Upper lobe of right lung (tissue), 1 donor: ENCODE results near the gene PLXNB2. TPM values are rescaled to one million over a fixed set of nuclear protein-coding genes. Genes with fewer than 3 reads are reported as not detected.
A peak's percentile ranks its signal among the peaks of the same experiment; 100 is the strongest.

Source experiments
- ATAC-seq: fragments of 200-7000 bp; cut with Tn5 transposase; one replicate; pipeline ENCODE4 v1.9.1; 2020; ENCODE audit warnings: mild to moderate bottlenecking, moderate library complexity
- DNase-seq: peaks from one replicate; pipeline ENCODE4 v3.0.0-alpha.2; 2020
- H3K27ac ChIP-seq: fragments of 200-600 bp; one replicate; pipeline ENCODE4 v1.8.0; 2022
- H3K27me3 ChIP-seq: fragments of 200-600 bp; one replicate; pipeline ENCODE4 v1.8.0; 2022; ENCODE audit warnings: mild to moderate bottlenecking
- H3K36me3 ChIP-seq: fragments of 200-600 bp; one replicate; pipeline ENCODE4 v1.8.0; 2022
- H3K4me1 ChIP-seq: fragments of 200-600 bp; one replicate; pipeline ENCODE4 v1.8.0; 2022
- H3K4me3 ChIP-seq: fragments of 200-600 bp; one replicate; pipeline ENCODE4 v1.8.0; 2022; ENCODE audit warnings: mild to moderate bottlenecking
- H3K9me3 ChIP-seq: fragments of 200-600 bp; one replicate; pipeline ENCODE4 v1.8.0; 2022
- CTCF ChIP-seq: fragments of 200-600 bp; IDR thresholded peaks from one replicate; pipeline ENCODE4 v1.8.0; 2022; ENCODE audit warnings: antibody characterized with exemption
- intact Hi-C: fragments of 100-400 bp; cut with DNase I; formaldehyde crosslinking; loops from one replicate; pipeline ENCODE4 v1.11.0; 2022
- total RNA-seq: library from RNA; stranded (reverse); fragmentation: NEBNext Ultra II Directional; extraction: Animal tissue kit (Norgen Biotek cat#: 25700); gene quantifications from one replicate; pipeline ENCODE4 v1.2.1, GENCODE V29; 2021
- donor health status: DM: no; HTN: yes; CAD: no; lungs with severe emphysema.

Gene PLXNB2
- total RNA-seq, 1 donor from 2014 or later, result 308 TPM

DNA sequence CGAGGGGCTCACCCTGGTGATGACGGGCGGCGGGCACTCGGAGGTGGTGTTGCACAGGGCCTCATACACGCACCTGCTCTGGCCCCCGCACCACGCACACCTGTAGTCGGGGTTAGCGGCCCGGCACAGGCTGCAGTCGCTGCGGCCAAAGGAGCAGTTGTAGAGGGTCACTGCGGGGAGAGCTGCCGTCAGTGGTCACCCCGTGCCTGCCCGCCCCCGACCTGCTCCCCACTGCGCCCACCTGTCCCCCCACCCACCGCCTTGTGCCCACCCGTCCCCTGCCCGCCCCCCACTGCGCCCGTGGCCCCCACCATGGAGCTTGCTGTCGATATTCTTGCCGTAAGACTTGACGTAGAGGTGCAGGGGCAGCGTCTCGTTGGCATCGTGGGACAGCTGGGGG, 23.6 kb downstream of the PLXNB2 start:
- Histone ChIP-seq H3K4me3 (no peak overlapping the region), H3K4me1 (no peaks in the 10 kb centered on the region), H3K9me3 (no peaks in the 10 kb centered on the region), H3K27ac (no peak overlapping the region), H3K27me3 (no peaks in the 10 kb centered on the region), H3K36me3 (peaks cover 92% of the 10 kb centered on the region)
- no peak for DNase-seq
- no peak for TF ChIP-seq CTCF
- intact Hi-C loops, result no loop called here
- no peak for ATAC-seq

DNA sequence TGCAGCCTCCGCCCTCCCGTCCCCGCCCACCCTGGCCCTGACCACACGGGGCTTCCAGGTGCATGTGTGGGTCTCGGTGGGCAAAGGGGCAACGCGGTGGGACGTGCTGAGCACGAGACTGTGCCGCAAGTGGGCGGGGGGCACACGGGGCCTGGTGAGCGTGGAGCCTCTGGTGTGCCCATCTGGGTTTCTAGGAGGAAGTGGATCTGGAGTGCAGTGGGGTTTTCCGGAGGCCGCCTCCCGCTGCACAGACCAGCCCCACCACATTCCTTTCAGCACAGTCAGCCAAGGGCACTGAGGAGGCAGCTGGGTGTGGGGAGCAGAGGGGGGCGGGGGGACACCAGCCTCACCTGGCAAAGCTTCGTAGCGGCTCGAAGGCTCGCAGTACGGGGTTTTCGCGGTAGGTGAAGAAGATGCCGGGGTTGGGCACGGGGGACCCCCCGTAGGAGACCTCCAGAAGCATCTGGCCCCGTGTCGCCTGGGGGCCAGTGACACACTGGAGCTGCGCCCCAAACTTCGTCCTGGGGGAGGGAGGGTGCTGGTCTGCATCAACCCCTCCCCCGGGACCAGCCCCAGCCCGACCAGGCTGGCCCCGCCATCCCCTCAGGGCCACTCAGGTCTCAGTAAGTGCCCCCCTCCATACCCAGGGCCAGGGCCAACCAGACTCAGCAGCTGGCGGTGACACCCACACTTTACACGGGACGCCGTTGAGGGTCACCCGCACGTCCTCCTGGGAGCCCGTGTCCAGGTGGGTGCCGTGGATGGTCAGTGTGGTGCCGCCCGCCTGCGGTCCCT, 24.9 kb downstream of the PLXNB2 start:
- DNase-seq (peak; percentile 91), ATAC-seq (peak; percentile 87)
- Histone ChIP-seq H3K4me3 (no peak overlapping the region), H3K27me3 (no peaks in the 10 kb centered on the region), H3K9me3 (no peaks in the 10 kb centered on the region), H3K4me1 (no peaks in the 10 kb centered on the region), H3K36me3 (peaks cover 92% of the 10 kb centered on the region), H3K27ac (peak overlapping the region; percentile 65)
- intact Hi-C loops, result no loop called here
- no peak for TF ChIP-seq CTCF

DNA sequence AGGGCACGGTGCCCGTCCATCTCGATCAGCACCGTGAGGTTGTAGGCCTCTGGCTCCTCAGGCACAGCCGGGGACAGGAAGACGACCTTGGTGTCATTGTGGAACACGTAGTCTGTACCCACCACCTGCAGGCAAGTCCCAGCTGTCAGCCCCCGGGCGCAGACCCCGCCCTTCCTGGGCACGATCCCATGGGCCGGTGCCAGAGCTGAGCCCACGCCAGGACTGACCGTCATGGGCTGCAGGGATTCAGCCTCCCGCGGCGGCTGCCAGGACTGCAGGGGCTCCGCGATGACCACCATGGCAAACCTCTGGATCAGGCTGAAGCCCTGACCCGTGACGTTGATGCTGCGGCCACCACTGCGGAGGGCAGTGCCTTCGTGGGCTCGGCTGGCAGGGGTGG, 25.5 kb downstream of the PLXNB2 start:
- H3K4me1 ChIP-seq, result no peaks in the 10 kb centered on the region
- intact Hi-C loops, result no loop called here
- H3K27me3 ChIP-seq, result no peaks in the 10 kb centered on the region
- peak; percentile 5 for ATAC-seq
- H3K27ac ChIP-seq, result peak overlapping the region; percentile 47
- no peak for TF ChIP-seq CTCF
- peaks cover 91% of the 10 kb centered on the region for H3K36me3 ChIP-seq
- DNase-seq, result no peak
- H3K4me3 ChIP-seq, result no peak overlapping the region
- H3K9me3 ChIP-seq, result no peaks in the 10 kb centered on the region

- Histone ChIP-seq H3K4me3 (no peak overlapping the region), H3K4me1 (no peaks in the 10 kb centered on the region), H3K27me3 (no peaks in the 10 kb centered on the region), H3K27ac (peak overlapping the region; percentile 47), H3K36me3 (peaks cover 91% of the 10 kb centered on the region), H3K9me3 (no peaks in the 10 kb centered on the region)
- TF ChIP-seq CTCF, result no peak
- no peak for ATAC-seq
- intact Hi-C loops, result no loop called here
- no peak for DNase-seq
Measured at GRCh38 chr22:50281384-50281760, 26.1 kb downstream of the PLXNB2 start.

GRCh38 chr22:50280708-50281383, 26.6 kb downstream of the PLXNB2 start:
- Histone ChIP-seq H3K9me3 (no peaks in the 10 kb centered on the region), H3K4me3 (no peak overlapping the region), H3K36me3 (peaks cover 89% of the 10 kb centered on the region), H3K27me3 (no peaks in the 10 kb centered on the region), H3K27ac (no peak overlapping the region), H3K4me1 (no peaks in the 10 kb centered on the region)
- intact Hi-C loops, result no loop called here
- DNase-seq (no peak), ATAC-seq (no peak)
- no peak for TF ChIP-seq CTCF
